ENCODE data around the gene SHLD2. TPM values are rescaled to one million over a fixed set of nuclear protein-coding genes. Genes with fewer than 3 reads are reported as not detected.
"Not testable (repeated sequence)": the region's sequence is repeated elsewhere in the genome, so short reads cannot be mapped to it uniquely, and the experiment has no call there.

Gene SHLD2
- total RNA-seq, 1 donor from 2014 or later: 26.4 TPM

DNA sequence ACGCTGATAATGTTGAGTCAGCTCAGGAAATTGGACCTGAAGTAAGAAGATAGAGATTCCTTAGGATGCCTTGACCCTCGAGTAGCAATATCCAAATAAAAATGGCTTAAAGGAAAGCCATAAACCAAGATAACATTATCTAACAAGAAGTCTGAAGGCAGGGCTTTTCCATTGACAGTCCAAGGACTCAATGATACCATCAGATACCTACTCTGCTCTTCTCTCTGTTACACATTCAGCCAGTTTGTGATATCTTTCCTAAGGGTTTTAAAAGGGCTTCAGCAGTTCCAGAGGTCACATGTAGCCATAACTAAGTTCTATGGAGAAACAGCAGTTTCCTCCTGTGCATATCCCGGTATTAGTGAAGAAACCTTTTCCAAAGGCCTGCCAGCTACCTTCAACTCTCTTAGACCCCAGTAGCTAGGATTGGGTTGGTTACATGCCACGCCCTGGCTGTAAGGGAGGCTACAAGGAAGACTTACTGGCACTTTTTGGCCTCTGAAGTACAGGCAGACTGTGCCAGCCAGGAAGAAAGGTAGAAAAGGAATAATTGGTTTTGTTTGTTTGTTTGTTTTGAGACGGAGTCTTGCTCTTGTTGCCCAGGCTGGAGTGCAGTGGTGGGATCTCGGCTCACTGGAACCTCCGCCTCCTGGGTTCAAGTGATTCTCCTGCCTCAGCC, 10.6 kb downstream of the SHLD2 start:
- Histone ChIP-seq H3K4me3 (ENCODE audit: low read depth, low read length) (no peak overlapping the region), H3K27me3 (ENCODE audit: control insufficient read depth, insufficient read depth, low read length) (no peaks in the 10 kb centered on the region), H3K36me3 (ENCODE audit: control insufficient read depth, insufficient read depth, low read length) (no peaks in the 10 kb centered on the region)
- DNase-seq (ENCODE audit: low read depth): no peak
- TF ChIP-seq, protein P1, sequence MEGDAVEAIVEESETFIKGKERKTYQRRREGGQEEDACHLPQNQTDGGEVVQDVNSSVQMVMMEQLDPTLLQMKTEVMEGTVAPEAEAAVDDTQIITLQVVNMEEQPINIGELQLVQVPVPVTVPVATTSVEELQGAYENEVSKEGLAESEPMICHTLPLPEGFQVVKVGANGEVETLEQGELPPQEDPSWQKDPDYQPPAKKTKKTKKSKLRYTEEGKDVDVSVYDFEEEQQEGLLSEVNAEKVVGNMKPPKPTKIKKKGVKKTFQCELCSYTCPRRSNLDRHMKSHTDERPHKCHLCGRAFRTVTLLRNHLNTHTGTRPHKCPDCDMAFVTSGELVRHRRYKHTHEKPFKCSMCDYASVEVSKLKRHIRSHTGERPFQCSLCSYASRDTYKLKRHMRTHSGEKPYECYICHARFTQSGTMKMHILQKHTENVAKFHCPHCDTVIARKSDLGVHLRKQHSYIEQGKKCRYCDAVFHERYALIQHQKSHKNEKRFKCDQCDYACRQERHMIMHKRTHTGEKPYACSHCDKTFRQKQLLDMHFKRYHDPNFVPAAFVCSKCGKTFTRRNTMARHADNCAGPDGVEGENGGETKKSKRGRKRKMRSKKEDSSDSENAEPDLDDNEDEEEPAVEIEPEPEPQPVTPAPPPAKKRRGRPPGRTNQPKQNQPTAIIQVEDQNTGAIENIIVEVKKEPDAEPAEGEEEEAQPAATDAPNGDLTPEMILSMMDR (IDR thresholded peaks at IDR 0.05; ENCODE audit: insufficient read depth, low read length, poor library complexity, severe bottlenecking): no peak

DNA sequence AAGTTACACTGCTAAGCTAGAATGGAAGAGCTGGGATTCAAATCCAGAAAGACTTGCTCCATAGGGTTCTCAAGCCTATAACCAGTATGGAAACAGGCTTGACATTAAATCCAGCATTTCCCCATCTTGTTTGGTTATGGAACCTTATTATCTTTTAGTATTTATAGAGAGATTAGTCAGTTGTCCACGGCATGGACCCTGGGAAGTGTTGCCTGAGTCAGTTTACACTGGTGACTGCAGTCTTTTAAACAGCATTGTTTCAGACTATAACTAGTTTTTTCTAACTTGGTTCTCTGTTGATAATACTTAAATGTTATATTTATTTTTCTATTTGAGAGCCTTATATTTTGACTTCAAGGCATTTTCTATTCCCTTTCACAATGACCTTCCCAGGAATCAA, 23.1 kb downstream of the SHLD2 start:
- not testable (repeated sequence) for H3K27me3 ChIP-seq (ENCODE audit: control insufficient read depth, insufficient read depth, low read length); DNase-seq (ENCODE audit: low read depth); H3K36me3 ChIP-seq (ENCODE audit: control insufficient read depth, insufficient read depth, low read length); H3K4me3 ChIP-seq (ENCODE audit: low read depth, low read length)

DNA sequence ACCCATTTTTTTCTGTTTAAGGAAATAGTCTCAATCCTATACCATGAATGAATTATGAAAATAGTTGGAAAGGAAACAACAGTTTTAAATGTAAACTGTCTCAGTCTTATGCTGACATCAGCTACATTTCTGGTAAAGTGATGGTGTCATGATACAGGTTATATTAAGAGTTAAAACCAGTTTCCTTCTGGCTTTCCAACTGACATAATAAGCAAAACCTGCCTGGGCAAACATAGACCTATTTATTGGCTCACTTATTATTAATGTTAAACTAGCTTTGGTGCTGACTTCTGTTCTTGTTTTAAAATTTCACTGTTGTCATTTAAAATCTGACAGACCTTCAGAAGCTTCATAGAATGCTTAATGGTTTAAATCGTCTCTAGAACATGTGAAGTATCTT, 24.0 kb downstream of the SHLD2 start:
- H3K27me3 ChIP-seq (ENCODE audit: control insufficient read depth, insufficient read depth, low read length); H3K4me3 ChIP-seq (ENCODE audit: low read depth, low read length); DNase-seq (ENCODE audit: low read depth); H3K36me3 ChIP-seq (ENCODE audit: control insufficient read depth, insufficient read depth, low read length): not testable (repeated sequence)

DNA sequence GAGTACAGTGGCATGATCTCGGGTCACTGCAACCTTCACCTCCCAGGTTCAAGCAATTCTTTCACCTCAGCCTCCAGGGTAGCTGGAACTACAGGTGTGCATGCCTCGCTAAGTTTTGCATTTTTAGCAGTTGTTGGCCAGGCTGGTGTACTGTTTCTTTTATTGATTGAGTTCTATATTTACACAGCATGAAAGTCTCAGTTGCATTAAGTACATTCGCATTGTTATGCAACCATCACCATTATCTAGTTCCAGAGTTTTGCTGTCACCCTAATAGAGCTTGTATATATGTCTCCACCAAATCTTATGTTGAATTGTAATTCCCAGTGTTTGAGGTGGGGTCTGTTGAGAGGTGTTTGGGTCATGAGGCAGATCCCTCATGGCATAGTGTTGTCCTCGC, 28.3 kb downstream of the SHLD2 start:
- H3K4me3 ChIP-seq (ENCODE audit: low read depth, low read length); DNase-seq (ENCODE audit: low read depth); H3K36me3 ChIP-seq (ENCODE audit: control insufficient read depth, insufficient read depth, low read length); H3K27me3 ChIP-seq (ENCODE audit: control insufficient read depth, insufficient read depth, low read length): not testable (repeated sequence)

DNA sequence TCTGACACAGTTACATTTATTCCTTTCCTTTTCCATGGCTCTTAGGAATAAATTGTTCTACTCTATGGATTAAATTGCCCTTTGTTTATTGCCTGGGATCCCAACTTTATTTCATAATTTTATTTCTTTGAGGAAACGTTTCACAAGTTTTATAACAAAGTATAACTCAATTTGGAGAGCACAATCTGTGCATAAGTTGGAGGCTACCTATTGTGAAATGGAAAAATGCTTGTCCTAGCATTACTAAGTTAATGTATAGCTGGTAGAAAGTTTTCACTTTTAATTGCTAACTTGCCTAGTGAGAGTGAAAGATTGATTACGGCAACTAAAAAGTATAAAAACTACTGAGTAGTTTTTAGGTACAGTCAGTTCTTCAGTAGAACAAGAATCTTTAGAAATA, 32.0 kb downstream of the SHLD2 start:
- not testable (repeated sequence) for H3K27me3 ChIP-seq (ENCODE audit: control insufficient read depth, insufficient read depth, low read length); DNase-seq (ENCODE audit: low read depth); H3K4me3 ChIP-seq (ENCODE audit: low read depth, low read length); H3K36me3 ChIP-seq (ENCODE audit: control insufficient read depth, insufficient read depth, low read length)

DNA sequence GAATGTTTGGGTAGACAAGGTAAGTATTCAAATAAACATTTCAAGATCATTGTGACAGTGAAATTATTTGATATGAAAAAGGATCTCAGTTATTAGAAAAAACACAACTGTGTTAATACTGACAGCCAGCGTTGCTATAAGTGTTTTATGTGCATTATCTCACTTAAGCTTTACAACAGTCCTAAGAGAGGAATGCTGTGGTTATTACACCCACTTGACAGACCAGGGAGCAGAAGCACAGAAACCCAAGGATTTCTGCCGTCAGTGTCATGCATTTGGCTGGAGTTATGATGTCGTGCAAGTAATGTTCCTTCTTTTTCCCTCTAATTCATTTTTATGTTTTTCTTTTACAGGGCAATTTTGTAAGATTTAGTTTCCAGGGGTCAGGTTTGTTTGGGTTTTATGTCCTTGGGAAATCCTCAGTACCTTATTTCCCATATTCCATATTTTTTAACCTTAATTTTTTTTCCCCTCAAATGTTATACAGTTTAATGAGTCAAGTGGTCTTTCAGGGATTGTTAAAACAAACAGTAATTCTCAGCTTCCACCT, 32.7 kb downstream of the SHLD2 start:
- H3K27me3 ChIP-seq (ENCODE audit: control insufficient read depth, insufficient read depth, low read length); DNase-seq (ENCODE audit: low read depth); H3K4me3 ChIP-seq (ENCODE audit: low read depth, low read length); H3K36me3 ChIP-seq (ENCODE audit: control insufficient read depth, insufficient read depth, low read length): not testable (repeated sequence)

DNA sequence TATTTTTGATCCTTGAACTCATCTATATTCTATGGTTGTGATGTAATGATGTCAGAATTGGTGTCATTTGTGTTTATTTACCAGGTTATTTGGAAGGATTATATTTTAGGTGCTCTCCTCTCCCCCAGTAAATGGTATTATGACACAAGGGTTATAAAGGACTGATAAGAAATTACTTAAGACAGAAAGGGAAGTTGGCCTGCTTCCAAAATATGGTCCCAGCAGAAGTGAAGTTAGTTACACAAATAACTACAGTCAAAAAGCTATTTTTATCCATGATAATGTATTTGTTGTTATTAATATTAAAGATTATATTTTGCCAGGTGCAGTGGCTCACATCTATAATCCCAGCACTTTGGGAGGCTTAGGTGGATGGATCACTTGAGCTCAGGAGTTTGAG, 37.2 kb downstream of the SHLD2 start:
- DNase-seq (ENCODE audit: low read depth): not testable (repeated sequence)

DNA sequence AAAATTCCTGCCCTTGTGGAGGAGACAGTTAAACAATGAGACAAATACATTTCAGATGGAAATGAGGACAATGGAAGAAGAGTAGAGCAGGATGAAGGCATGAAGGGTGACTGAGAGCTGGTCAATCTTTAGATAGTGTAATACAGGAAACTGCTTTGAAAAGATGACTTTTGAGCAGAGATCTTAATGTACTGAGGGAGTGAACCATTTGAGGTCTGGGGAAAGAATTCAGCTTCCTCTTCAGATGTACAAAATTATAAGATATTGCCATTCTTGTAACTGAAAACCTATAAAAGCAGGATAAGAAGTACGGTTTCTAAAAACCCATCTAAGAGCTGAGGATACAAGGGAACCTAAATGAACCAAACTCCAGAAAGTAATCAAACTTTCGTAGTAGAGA, 38.9 kb downstream of the SHLD2 start:
- DNase-seq (ENCODE audit: low read depth); H3K4me3 ChIP-seq (ENCODE audit: low read depth, low read length); H3K27me3 ChIP-seq (ENCODE audit: control insufficient read depth, insufficient read depth, low read length); H3K36me3 ChIP-seq (ENCODE audit: control insufficient read depth, insufficient read depth, low read length): not testable (repeated sequence)

More for the DNA sequence above, 37.2 kb downstream of the SHLD2 start:
- not testable (repeated sequence) for H3K4me3 ChIP-seq (ENCODE audit: low read depth, low read length); H3K36me3 ChIP-seq (ENCODE audit: control insufficient read depth, insufficient read depth, low read length); H3K27me3 ChIP-seq (ENCODE audit: control insufficient read depth, insufficient read depth, low read length)

DNA sequence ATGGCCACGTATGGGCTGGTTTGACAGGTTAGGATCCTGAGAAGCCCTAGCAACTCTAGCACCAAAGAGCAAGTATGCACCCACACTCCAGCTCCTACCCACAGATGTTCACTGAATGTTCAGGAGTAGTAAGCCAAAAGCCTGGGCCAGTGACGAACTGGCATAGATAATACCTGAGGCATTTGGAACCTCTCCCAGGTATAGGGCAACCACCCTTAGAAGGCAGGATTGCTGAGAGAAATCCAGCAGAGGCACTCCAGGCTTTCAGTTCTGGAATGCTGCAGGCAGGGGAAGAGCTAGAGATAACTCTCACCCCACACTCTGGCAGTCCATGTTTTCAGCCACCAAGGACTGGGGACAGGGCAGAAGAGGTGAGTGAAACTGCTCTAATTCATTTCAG, 39.4 kb downstream of the SHLD2 start:
- DNase-seq (ENCODE audit: low read depth); H3K4me3 ChIP-seq (ENCODE audit: low read depth, low read length); H3K27me3 ChIP-seq (ENCODE audit: control insufficient read depth, insufficient read depth, low read length); H3K36me3 ChIP-seq (ENCODE audit: control insufficient read depth, insufficient read depth, low read length): not testable (repeated sequence)

DNA sequence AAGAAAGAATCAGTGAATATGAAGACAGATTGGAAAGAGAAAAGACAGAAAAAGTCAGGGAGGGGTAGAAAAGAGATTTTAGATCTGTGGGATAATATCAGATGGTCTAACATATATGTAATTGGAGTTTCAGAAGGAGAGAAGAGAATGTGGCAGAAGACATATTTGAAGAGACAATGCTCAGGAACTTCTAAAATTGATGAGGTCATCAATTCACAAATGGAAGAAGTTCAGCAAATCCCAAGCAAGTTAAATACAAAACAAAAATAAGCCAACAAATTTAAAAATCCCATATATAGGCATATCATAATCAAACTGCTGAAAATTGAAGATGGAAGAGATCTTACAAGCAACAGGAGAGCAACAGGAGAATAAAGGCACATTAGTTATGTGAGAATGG, 42.5 kb downstream of the SHLD2 start:
- H3K27me3 ChIP-seq (ENCODE audit: control insufficient read depth, insufficient read depth, low read length); H3K36me3 ChIP-seq (ENCODE audit: control insufficient read depth, insufficient read depth, low read length); H3K4me3 ChIP-seq (ENCODE audit: low read depth, low read length); DNase-seq (ENCODE audit: low read depth): not testable (repeated sequence)

DNA sequence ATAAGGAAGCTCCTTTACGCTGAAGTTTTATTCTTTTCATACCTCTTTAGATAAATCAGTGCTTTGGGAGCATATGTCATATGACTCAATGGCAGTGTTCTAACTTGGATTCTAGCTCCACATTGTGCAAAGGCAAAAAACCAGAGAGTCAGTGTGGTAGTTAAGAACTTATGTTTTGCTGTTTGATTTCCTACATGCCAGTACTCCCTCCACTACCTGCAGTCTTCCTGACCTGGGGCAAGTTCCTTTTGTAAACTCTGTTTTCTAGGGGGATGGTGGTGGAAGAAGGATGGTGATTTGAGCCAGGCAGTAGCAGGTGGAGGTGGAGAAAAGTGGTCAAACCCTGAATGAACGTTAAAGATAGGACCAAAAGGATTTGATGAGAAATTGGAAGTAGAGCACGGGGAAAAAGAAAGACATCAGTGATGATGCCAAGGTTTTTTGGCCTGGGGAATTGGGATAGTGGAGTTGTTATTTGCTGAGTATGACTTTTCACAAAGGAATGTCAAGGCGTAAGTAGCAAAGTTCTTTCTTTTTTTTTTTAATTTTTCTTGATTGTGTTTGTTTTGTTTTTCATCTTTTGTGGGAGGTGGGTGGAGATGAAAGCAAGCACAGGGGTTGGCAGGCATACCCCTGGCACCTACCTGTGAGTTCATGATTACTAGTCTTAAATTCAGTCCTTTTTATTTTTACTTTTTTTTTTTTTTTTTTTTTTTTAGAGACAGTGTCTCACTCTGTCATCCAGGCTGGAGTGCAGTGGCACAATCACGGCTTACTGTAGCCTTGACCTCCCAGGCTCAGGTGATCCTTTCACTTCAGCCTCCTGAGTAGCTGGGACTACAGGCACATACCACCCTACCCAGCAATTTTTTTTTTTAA, 47.5 kb downstream of the SHLD2 start:
- not testable (repeated sequence) for H3K4me3 ChIP-seq (ENCODE audit: low read depth, low read length); H3K36me3 ChIP-seq (ENCODE audit: control insufficient read depth, insufficient read depth, low read length); DNase-seq (ENCODE audit: low read depth); H3K27me3 ChIP-seq (ENCODE audit: control insufficient read depth, insufficient read depth, low read length)

DNA sequence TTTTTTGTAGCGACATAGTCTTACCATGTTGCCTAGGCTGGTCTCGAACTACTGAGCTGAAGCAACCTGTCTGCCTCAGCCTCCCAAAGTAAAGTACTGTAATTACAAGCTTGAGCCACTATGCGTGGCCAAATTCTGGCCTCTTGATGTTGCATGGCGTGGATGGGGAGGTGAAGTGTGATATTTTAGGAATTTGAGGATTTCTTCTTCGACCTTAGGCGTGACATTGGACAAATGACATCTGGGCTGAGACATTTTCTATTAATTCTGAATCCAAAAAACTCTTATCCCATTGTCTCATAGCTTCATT, 48.1 kb downstream of the SHLD2 start:
- not testable (repeated sequence) for DNase-seq (ENCODE audit: low read depth)

DNA sequence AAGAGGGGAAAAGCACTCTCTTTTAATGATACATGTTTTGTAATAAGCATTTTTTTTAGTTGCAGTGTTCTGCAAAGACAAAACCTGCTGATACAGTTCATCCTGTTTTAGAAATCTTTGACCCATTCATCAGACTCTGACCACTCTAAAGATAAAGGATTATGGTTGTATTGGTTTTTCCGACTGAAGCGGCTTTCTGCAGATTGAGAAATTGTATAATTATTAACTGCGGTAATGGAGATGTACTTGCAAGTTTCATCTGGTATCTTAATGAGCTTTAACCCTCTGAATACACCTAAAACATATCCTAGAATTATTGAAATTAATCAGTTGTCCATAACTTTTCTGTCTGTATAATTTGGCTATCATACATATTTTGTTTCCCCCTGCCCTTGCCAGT, 50.6 kb downstream of the SHLD2 start:
- not testable (repeated sequence) for H3K27me3 ChIP-seq (ENCODE audit: control insufficient read depth, insufficient read depth, low read length); H3K4me3 ChIP-seq (ENCODE audit: low read depth, low read length); H3K36me3 ChIP-seq (ENCODE audit: control insufficient read depth, insufficient read depth, low read length); DNase-seq (ENCODE audit: low read depth)

More for the DNA sequence above, 48.1 kb downstream of the SHLD2 start:
- H3K36me3 ChIP-seq (ENCODE audit: control insufficient read depth, insufficient read depth, low read length); H3K27me3 ChIP-seq (ENCODE audit: control insufficient read depth, insufficient read depth, low read length); H3K4me3 ChIP-seq (ENCODE audit: low read depth, low read length): not testable (repeated sequence)
